Trophoblast cell (in vitro differentiated cells and primary cell): ENCODE results near the gene DLK1.

ENCODE experiments used
- DNase-seq, 2 donors: peaks; one replicate each; pipeline ENCODE4 v3.0.0-alpha.2; 2016
- H2AFZ ChIP-seq: 2 replicates; pipeline ENCODE4 v1.6.1; 2013; ENCODE audit warnings: low read length, moderate library complexity, mild to moderate bottlenecking; ENCODE audit not compliant: insufficient read depth, poor library complexity
- H2AK5ac ChIP-seq: 2 replicates; pipeline ENCODE4 v1.6.1; 2013; ENCODE audit warnings: mild to moderate bottlenecking, low read length
- H2BK120ac ChIP-seq: 2 replicates; pipeline ENCODE4 v1.6.1; 2013; ENCODE audit warnings: low read length, mild to moderate bottlenecking, moderate library complexity; ENCODE audit not compliant: insufficient read depth, poor library complexity
- H2BK12ac ChIP-seq: 2 replicates; pipeline ENCODE4 v1.6.1; 2013; ENCODE audit warnings: mild to moderate bottlenecking, low read length, moderate library complexity
- H2BK5ac ChIP-seq: 2 replicates; pipeline ENCODE4 v1.6.1; 2013; ENCODE audit warnings: low read length, low read depth, moderate library complexity, mild to moderate bottlenecking; ENCODE audit not compliant: poor library complexity
- H3K14ac ChIP-seq: 2 replicates; pipeline ENCODE4 v1.6.1; 2013; ENCODE audit warnings: mild to moderate bottlenecking, low read length
- H3K18ac ChIP-seq: 2 replicates; pipeline ENCODE4 v1.6.1; 2013; ENCODE audit warnings: mild to moderate bottlenecking, low read length
- H3K23ac ChIP-seq: 2 replicates; pipeline ENCODE4 v1.6.1; 2013; ENCODE audit warnings: low read length
- H3K27ac ChIP-seq: 2 replicates; pipeline ENCODE4 v1.5.1; 2013; ENCODE audit warnings: low read depth, mild to moderate bottlenecking, inconsistent platforms, low read length, moderate library complexity
- H3K27me3 ChIP-seq: 2 replicates; pipeline ENCODE4 v1.6.1; 2013; ENCODE audit warnings: inconsistent platforms, mild to moderate bottlenecking, low read length, moderate library complexity; ENCODE audit not compliant: insufficient read depth
- H3K36me3 ChIP-seq, 2 experiments: 1 replicate in 1 of 2; 2 replicates in 1 of 2; pipeline ENCODE4 v1.6.1; 2013; ENCODE audit warnings: low read length in 2 of 2, mild to moderate bottlenecking in 2 of 2, moderate library complexity in 1 of 2; ENCODE audit not compliant: insufficient read depth in 2 of 2, control insufficient read depth in 1 of 2
- H3K4ac ChIP-seq: 2 replicates; pipeline ENCODE4 v1.6.1; 2013; ENCODE audit warnings: low read depth, mild to moderate bottlenecking, low read length, moderate library complexity
- H3K4me1 ChIP-seq, 2 experiments: 1 replicate in 1 of 2; 2 replicates in 1 of 2; pipeline ENCODE4 v1.6.1; 2013; ENCODE audit warnings: low read length in 2 of 2, mild to moderate bottlenecking in 2 of 2, moderate library complexity in 1 of 2; ENCODE audit not compliant: insufficient read depth in 2 of 2, control insufficient read depth in 1 of 2
- H3K4me2 ChIP-seq: 2 replicates; pipeline ENCODE4 v1.6.1; 2013; ENCODE audit warnings: inconsistent platforms, mild to moderate bottlenecking, low read length, moderate library complexity
- H3K4me3 ChIP-seq: 2 replicates; pipeline ENCODE4 v1.5.1; 2013; ENCODE audit warnings: mild to moderate bottlenecking, low read depth, low read length, inconsistent platforms
- H3K79me1 ChIP-seq: one replicate; pipeline ENCODE4 v1.6.1; 2013; ENCODE audit warnings: low read length
- H3K79me2 ChIP-seq: 2 replicates; pipeline ENCODE4 v1.6.1; 2013; ENCODE audit warnings: low read length, mild to moderate bottlenecking; ENCODE audit not compliant: control insufficient read depth, insufficient read depth, poor library complexity
- H3K9ac ChIP-seq: 2 replicates; pipeline ENCODE4 v1.6.1; 2013; ENCODE audit warnings: mild to moderate bottlenecking, low read length
- H3K9me3 ChIP-seq: 2 replicates; pipeline ENCODE4 v1.6.1; 2013; ENCODE audit warnings: low read depth, mild to moderate bottlenecking, control low read depth, inconsistent platforms, low read length; ENCODE audit not compliant: insufficient read depth
- H4K12ac ChIP-seq: 2 replicates; pipeline ENCODE4 v1.6.1; 2013; ENCODE audit warnings: low read depth, mild to moderate bottlenecking, low read length, moderate library complexity
- H4K8ac ChIP-seq: 2 replicates; pipeline ENCODE4 v1.6.1; 2013; ENCODE audit warnings: low read depth, mild to moderate bottlenecking, low read length, moderate library complexity
- H4K91ac ChIP-seq: one replicate; pipeline ENCODE4 v1.6.1; 2013; ENCODE audit warnings: low read depth, mild to moderate bottlenecking, low read length, moderate library complexity
- WGBS: extraction: QIAGEN DNeasy Blood & Tissue Kit; methylation state at CpG from one replicate; pipeline ENCODE4 v1.1.7; 2013; ENCODE audit warnings: missing lambda C conversion rate; ENCODE audit not compliant: insufficient read length, insufficient coverage; ENCODE audit errors: extremely low coverage; 5-methylcytosine and 5-hydroxymethylcytosine counted together

Gene DLK1

GRCh38 chr14:100721568-100721967, 5.1 kb upstream of the DLK1 start:
- no peak overlapping the region for H3K23ac ChIP-seq
- no peak overlapping the region for H2AFZ ChIP-seq
- WGBS = no CpG with 5 or more reads among the region's 5 CpGs
- no peak overlapping the region for H2BK120ac ChIP-seq
- no peaks in the 10 kb centered on the region for H3K4me1 ChIP-seq
- no peak overlapping the region for H3K4me2 ChIP-seq
- H3K14ac ChIP-seq = no peak overlapping the region
- no peak for DNase-seq
- H4K8ac ChIP-seq = no peak overlapping the region
- peaks cover 10% of the 10 kb centered on the region for H3K9me3 ChIP-seq
- H3K9ac ChIP-seq = no peak overlapping the region
- H2BK12ac ChIP-seq = no peak overlapping the region
- no peaks in the 10 kb centered on the region for H3K36me3 ChIP-seq
- no peak overlapping the region for H3K4me3 ChIP-seq
- H2AK5ac ChIP-seq = no peak overlapping the region
- H2BK5ac ChIP-seq = no peak overlapping the region
- no peak overlapping the region for H4K12ac ChIP-seq
- H3K27me3 ChIP-seq = peaks cover 11% of the 10 kb centered on the region
- no peak overlapping the region for H3K18ac ChIP-seq
- H3K79me2 ChIP-seq = no peaks in the 10 kb centered on the region
- H3K79me1 ChIP-seq = no peaks in the 10 kb centered on the region
- H4K91ac ChIP-seq = no peak overlapping the region
- H3K27ac ChIP-seq = no peak overlapping the region
- no peak overlapping the region for H3K4ac ChIP-seq

- Histone ChIP-seq H4K8ac (no peak overlapping the region), H3K36me3 (no peaks in the 10 kb centered on the region), H3K9me3 (peaks cover 8% of the 10 kb centered on the region), H2AFZ (no peak overlapping the region), H2BK120ac (no peak overlapping the region), H4K12ac (no peak overlapping the region), H4K91ac (no peak overlapping the region), H3K79me1 (no peaks in the 10 kb centered on the region), H2BK12ac (no peak overlapping the region), H3K4me1 (no peaks in the 10 kb centered on the region), H2BK5ac (no peak overlapping the region), H3K4me3 (no peak overlapping the region), H3K4ac (no peak overlapping the region), H3K4me2 (no peak overlapping the region), H3K9ac (no peak overlapping the region), H2AK5ac (no peak overlapping the region), H3K79me2 (no peaks in the 10 kb centered on the region), H3K23ac (no peak overlapping the region), H3K27me3 (peaks cover 17% of the 10 kb centered on the region), H3K18ac (no peak overlapping the region), H3K27ac (no peak overlapping the region), H3K14ac (no peak overlapping the region)
- WGBS = no CpG with 5 or more reads among the region's 5 CpGs
- no peak for DNase-seq
Measured at GRCh38 chr14:100722367-100722766, 4.3 kb upstream of the DLK1 start.

GRCh38 chr14:100723135-100723829, 3.4 kb upstream of the DLK1 start:
- Histone ChIP-seq H3K36me3 (no peaks in the 10 kb centered on the region), H3K4ac (no peak overlapping the region), H3K4me1 (no peaks in the 10 kb centered on the region), H3K9ac (no peak overlapping the region), H3K23ac (no peak overlapping the region), H3K9me3 (peaks cover 8% of the 10 kb centered on the region), H2AK5ac (no peak overlapping the region), H3K14ac (no peak overlapping the region), H3K79me1 (no peaks in the 10 kb centered on the region), H2BK12ac (no peak overlapping the region), H2BK5ac (no peak overlapping the region), H4K91ac (no peak overlapping the region), H3K18ac (no peak overlapping the region), H3K79me2 (no peaks in the 10 kb centered on the region), H2AFZ (no peak overlapping the region), H3K27ac (no peak overlapping the region), H2BK120ac (no peak overlapping the region), H3K27me3 (peaks cover 26% of the 10 kb centered on the region), H3K4me3 (no peak overlapping the region), H4K8ac (no peak overlapping the region), H4K12ac (no peak overlapping the region), H3K4me2 (no peak overlapping the region)
- no peak for DNase-seq
- WGBS = no CpG with 5 or more reads among the region's 21 CpGs

- WGBS = no CpG with 5 or more reads among the region's 14 CpGs
- Histone ChIP-seq H3K18ac (no peak overlapping the region), H3K79me2 (no peaks in the 10 kb centered on the region), H3K23ac (no peak overlapping the region), H2BK120ac (no peak overlapping the region), H2AFZ (no peak overlapping the region), H4K91ac (no peak overlapping the region), H3K27ac (no peak overlapping the region), H3K9ac (no peak overlapping the region), H2BK12ac (no peak overlapping the region), H3K14ac (no peak overlapping the region), H2BK5ac (no peak overlapping the region), H4K8ac (no peak overlapping the region), H3K9me3 (peaks cover 10% of the 10 kb centered on the region), H3K4me2 (no peak overlapping the region), H4K12ac (no peak overlapping the region), H3K79me1 (no peaks in the 10 kb centered on the region), H3K27me3 (peaks cover 27% of the 10 kb centered on the region), H3K4ac (no peak overlapping the region), H2AK5ac (no peak overlapping the region), H3K36me3 (no peaks in the 10 kb centered on the region), H3K4me3 (no peak overlapping the region), H3K4me1 (no peaks in the 10 kb centered on the region)
- no peak for DNase-seq
Measured at GRCh38 chr14:100723830-100724437, 2.8 kb upstream of the DLK1 start.
